ENCODE measurements around the gene DENND4C.
A peak's percentile ranks its signal among the peaks of the same experiment; 100 is the strongest.
"Not testable (repeated sequence)": the region's sequence is repeated elsewhere in the genome, so short reads cannot be mapped to it uniquely, and the experiment has no call there.

Gene DENND4C

DNA sequence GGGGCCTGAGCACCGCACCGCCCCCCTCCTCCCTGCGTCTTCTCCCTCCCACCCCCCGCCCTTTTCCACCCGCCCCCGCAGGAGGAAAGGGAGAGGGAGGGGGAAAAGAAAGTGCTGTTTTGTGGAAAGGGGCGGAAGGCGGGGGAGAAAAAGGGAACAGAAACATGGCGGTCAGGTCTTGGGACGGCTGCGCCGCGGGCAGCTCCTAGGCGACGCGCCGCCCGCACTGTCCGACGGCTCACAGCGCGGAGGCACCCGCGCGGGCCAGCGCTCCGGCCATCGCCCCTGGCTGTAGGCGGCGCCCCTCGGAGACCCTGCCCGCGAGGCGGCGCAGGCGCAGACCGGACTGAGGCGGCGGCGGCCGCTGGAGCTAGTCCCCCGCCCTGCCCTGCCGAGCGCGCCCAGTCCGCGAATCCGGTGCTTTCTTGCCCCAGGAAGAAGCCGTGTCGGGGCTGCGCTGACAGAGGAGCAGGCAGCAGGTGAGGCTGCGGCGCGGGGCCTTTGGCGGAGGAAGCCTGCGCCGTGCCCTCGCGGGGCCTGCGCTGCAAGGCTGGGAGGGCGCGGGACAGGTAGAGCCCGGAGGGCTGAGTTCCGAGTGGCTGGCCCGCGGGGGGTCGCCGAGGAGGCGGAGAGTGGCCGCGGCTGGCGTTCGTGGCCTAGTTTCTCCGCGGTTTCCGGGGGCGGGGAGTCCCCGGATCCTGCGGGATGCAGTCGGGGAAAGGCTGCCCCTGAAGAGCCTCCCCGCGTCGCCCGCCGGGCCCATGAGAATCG, at the start of gene DENND4C:
TSS of gene DENND4C (plus strand) at position 339 of the 771 bp plus-strand sequence. CDS start 45,482 bp downstream, outside the sequence.
- peak; percentile 78 for DNase-seq

DNA sequence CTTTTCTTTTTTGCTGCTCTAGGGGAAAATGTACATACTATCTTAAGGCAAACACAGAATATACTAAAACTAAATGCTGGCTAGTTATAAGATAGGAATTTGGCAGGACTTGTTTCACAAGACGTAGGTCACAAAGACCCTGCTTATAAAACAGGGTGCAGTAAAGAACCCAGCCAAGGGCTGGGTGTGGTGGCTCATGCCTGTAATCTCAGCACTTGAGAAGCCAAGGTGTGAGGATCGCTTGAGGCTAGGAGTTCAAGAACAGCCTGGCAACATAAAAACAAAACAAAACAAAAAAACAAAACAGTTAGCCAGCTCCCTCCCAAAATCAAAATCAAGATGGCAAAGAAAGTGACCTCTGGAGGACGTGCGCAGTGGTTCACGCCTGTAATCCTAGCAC, 49.5 kb upstream of the DENND4C start:
- no peak for DNase-seq

DNA sequence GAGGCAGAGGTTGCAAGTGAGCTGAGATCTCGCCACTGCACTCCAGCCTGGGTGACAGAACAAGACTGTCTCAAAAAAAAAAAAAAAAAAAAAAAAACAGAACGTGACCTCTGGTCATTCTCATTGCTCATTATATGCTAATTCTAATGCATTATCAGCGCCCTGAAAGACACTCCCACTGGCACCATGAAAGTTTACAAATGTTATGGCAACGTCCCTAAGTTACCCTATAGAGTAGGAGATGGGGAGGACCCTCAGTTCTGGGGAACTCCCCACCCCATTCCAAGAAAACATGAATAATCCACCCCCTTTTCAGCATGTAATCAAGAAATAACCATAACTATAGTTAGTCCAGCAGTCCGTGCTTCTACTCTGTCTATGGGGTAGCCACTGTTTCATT, 48.9 kb upstream of the DENND4C start:
- DNase-seq, result no peak

DNA sequence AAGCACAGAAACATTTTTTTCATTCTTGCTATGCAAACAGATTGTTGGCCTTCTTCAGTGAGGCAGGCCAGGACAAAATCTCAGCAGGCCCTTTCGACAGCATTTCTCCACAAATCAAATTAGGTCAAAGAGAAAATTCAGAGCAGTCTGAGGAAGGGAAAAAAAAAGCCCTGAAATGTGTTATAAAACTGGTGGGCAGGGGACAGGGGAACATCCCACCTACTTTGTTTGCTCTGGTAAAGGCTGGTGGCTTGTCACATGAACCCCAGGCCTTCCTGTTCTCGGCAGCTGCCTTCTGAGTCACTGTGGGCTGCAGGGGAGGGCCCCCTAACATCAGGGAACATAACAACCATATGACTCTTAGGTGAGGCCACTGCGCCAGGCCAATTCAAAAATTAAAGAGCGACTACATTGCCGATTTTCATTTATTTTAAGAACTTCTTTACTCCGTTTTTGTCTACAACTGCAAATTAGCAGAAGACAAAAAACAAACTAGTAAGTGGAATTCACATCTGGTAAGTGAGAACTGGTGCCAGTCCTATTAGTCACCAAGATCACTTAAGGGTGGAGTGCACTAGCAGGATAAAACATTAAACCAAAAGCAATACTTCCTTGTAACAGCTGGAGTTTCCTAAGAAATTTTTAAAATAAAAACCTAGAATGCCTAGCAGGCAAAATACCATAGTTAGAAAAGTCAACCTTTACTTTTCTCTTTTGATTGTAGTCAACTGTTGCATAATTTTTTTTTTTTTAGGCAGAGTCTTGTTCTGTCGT, 46.2 kb upstream of the DENND4C start:
- DNase-seq, result no peak

DNA sequence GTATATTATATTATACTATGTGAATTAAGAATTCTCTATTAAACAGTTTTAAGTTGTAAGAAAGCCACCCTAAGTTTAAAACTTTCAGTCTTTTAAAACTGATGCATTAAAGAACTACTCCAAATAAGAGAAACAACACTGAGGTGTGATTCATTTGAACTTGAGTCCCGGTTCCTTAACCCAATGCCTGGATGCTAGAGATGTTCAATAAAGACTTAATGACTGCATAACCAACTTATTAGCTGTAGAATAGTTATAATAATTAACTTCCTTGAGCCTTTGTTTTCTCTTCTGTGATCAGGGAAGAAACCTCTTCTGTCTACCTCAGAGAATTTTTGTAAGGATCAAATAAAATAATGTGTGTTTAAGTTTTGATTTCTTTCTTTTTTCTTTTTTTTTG, 45.3 kb upstream of the DENND4C start:
- no peak for DNase-seq

DNA sequence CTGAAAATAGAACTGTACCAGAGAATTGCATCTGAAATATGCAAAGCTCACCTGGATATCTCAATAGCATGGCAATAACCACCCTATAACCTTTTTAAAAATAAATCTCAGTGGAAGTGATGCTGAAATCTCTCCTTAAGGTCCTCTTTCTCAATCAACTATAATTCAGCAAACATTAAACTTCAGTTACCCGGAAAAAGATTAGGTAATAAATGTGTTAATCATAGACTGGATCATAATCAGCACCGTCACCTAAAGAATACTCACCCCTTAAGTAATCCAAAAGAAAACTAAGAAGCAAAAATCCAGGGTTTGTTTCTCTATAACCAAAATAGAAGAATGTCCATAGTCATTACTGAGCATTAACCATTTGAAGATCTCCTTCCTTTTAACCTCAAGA, 44.3 kb upstream of the DENND4C start:
- DNase-seq, result no peak

DNA sequence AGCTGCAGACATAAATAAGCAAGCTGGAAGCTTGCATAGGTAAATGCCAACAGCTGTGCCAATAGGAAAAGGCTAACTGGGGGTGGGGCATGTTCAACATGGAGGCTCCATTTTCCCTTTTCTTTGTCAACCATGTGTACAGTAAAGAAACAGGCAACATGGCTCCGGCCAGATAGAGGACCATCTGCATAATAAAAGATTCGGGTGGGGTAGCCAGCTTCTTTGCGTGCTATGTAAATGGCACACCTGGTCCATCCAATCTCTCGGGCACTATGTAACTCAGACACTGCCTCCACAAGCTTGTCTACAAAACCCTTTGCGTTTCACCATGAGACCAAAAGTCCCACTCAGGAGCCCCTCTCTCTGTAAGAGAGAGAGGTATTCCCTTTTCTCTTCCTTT, 41.7 kb upstream of the DENND4C start:
- no peak for DNase-seq

DNA sequence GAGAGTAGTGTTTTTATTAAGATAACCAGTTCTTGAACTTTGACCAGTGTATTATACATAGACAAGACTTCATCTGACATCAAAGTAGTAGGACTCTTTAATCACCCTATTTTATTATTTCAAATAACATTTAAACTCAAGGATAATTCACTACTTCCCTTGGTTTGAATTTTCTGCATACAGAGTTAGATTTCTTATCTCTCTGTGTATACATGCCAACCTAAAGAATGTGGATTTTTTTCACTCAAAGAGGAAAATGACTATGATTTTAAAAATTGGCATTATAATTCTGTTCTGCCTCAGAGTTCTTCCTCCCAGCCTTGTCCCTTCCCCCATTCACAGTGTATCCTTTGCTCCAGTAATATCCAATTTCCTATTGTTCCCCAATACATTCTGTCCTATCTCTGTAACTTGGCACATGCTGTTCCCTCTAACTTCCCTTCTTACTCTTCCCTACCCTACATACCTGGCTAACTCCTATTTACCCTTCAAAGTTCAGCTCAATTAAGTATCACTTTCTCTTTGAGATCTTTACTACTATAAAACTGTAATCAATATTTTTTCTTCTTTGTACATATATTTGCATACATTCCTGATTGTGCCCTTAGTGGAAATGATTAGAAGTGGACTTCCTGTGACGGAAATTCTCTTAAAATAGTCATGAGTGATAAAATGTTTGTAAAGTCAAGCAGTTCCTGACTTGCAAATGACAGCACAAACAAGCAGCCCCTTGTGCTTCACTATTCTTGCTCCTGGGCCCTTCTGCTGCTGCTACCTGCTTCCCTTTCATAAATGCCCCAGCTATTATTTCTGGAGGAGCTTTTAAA, 38.1 kb upstream of the DENND4C start:
- no peak for DNase-seq

DNA sequence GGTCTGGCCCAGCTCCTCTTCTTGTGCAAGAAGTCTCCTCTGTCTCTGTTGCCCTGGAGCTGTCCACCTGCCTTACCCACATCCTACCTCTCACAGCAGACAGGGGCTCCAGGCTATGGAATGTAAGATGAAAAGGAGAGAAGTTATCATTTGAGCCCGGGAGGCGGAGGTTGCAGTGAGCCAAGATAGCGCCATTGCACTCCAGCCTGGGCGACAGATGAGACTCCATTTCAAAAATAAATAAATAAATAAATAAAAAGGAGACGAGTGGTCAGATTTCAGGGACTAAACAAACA, 37.5 kb upstream of the DENND4C start:
- no peak for DNase-seq

DNA sequence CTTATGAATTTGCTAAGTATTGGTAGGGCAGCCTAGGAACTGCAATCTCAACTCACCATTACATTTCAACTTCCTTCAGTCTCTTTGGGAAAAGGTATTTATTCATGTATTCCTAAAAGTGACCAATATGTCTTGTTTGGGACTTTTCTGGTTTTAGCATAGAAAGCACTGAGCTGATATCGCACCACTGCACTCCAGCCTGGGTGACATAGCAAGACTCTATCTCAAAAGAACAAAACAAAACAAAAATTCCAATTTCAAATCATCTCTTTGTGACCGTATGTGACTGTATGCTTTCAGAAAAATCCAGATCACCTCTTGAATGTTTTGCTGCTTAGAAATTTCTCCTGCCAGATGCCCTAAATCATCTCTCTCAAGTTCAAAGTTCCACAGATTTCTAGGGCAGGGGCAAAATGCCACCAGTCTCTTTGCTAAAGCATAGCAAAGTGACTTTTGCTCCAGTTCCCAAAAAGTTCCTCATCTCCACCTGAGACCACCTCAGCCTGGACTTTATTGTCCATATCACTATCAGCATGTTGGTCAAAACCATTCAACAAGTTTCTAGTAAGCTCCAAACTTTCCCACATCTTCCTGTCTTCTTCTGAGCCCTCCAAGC, 37.0 kb upstream of the DENND4C start:
- not testable (repeated sequence) for DNase-seq

DNA sequence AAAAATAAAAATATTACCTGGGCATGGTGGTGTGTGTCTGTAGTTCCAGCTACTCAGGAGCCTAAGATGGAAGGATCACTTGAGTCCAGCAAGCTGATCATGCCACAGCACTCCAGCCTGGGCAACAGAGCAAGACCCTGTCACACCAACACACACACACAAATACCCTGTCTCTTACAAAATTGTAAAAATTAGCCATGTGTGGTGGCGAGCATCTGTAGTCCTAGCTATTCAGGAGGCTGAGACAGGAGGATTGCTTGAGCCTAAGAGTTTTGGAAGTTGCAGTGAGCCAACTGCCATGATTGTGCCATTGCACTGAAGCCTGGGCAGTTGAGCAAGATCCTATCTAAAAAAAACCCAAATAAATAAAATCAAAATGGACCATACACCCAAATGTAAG, 32.1 kb upstream of the DENND4C start:
- no peak for DNase-seq

DNA sequence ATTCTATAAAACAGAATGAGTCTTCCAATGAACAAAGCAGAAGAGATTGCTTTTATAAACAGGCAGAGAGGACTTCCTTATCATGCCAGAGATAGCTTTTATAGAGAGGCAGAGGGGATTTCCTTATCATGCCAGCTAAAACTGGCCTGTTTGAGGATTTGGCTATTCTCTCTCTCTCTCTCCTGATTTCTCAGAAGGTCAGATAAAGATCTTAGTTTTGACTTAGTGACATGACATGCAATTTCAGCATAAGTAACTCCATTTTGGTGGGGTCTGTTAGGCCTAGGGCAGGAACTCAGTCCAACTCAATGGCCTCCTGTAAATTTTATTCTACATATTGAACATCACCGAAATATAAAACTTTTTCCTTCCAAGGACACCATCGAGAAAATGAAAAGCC, 31.5 kb upstream of the DENND4C start:
- no peak for DNase-seq

DNA sequence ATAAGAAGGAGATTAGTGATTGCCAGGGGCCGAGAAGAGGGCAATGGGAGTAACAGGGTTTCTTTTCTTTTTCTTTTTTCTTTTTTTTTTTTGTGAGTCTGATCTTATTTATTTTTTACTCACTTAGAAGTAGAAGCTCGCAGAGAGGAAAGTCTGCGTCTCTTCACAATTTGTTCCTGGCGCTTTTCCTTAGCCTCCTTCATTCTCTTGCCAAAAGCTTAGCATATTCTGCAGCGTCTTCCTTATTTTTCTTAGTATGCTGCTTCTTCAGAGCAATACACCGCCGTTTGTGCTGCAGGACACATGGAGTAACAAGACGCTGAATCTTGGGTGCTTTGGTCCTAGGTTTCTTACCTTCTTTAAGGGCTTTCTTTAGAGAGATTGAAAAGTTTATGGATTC, 30.3 kb upstream of the DENND4C start:
- no peak for DNase-seq

DNA sequence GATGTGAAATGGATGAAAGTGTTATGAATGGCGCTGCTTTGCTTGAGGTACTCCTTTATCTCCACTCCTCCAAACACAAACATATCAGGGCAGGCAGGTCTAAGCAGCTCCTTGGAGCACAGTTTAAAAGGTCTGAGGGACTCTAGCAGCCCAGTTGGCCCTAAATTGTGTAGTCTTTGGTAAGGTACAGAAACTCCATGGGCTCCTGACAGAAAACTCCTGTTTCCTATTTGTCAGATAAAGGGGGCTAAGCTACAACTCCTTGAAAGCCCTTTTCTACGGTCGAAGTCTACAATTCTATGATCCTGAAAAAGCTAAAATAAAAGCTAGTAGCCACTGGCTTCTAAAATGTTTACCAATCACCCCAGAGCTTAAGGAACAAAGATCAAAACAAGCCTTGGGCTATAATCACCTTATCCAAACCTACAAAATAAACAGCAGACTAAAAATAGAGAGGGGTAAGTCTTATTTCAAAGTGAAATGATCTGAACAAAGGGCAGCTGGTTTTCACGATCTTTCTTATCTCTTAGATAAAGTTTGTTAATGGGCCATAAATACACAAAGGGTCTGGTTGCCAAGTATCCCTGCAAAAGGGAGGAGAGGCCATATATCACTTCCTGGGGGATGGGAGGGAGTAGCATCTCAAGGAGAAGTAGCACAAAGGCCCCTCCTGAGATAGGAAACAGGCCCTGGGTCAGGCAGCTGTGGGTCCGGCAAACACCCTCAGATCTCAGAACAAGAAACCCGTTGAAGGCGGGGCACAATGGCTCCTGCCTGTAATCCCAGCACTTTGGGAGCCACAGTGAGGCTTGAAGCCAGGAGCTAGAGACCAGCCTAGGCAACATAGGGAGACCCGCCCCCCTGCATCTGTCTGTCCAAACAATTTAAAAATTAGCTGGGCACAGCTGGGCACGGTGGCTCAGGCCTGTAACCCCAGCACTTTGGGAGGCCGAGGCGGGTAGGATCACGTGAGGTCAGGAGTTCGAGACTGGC, 28.3 kb upstream of the DENND4C start:
- DNase-seq, result peak; percentile 43

DNA sequence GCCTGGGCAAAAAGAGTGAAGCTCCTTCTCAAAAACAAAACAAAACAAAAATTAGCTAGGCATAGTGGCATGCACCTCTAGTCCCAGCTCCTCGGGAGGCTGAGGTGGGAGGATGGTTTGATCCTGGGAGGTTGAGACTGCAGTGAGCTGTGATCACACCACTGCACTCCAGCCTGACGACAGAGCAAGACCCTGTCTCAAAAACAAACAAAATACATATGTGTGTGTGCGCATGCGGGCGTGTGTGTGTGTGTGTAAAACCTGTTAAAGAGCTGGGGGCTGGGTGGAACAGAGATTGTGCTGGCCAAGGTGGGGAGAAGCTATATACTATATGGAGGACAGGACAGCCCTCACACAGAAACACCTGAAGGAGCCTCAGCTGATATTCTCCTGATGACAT, 27.4 kb upstream of the DENND4C start:
- DNase-seq, result no peak

DNA sequence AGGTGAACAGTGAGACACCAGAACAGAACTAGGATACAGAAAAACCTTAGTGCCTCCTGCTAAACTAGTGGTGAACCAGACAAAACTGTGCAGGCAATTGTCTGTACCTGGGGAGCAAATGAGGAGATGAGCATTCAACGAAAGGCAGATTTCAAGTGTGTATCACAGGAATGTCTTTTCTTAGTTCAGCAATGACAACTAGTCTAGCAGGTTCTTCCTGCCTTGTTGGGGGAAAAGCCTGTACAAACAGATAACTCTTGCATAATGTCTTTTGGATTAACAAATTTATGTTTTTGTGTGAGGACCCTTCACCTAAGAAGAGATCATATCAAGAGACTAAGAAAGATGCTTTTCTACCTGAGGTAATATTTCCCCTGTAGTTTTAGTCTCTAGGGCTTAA, 21.8 kb upstream of the DENND4C start:
- no peak for DNase-seq

DNA sequence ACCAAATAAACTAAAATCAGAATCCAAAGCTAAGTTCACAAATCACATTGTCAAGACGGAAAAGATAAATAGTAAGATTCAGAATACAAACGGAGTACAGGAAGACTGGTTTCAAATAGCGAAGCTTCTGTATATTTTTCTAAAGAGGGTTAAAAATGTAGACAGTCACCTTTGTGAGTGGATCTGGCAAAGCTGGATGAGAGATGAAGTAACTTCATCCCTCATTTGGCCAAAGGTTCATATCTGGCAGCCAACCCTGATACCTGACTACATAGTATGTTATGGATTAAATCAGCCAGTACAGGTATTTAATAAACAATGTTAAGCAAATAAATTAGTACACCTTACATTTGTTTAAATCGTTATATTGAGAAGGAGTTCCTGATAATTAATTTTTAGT, 21.3 kb upstream of the DENND4C start:
- DNase-seq, result no peak

DNA sequence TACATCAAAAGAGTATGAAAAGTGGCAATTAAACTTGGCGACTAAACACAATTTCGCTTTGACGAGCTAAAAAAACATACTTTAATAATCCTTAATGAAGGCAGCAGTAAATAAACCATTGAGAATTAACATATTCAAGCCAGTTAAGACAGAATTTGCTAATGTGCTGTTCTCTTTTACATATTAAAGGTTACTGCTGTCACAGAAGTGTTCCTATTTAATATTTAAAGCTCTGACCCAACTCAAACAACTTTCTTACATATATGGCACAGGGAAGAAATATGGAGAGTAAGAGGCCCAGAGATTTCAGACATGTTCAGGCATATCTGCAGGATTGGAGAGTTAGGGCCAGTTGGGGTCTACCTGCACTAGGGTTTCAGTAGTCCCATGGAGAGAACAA, 16.7 kb upstream of the DENND4C start:
- no peak for DNase-seq

DNA sequence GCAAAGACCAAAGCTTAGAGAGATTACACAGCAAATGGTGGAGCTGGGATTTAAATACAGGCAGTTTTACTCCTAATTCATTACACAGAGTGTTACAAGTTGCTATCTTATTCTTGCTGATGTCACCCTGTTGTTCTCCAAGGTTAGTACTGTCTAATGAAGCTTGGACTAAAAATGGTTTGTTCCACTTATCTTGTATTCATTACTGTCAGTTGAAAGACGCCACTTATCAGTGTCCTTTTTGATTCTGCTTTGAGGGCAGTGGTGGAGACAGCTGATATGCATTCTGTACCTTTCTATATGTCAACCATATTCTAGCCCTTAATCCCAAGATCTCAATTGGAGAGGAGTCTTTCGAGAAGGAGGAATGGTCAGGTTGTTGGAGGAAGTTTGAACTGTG, 14.0 kb upstream of the DENND4C start:
- DNase-seq, result no peak

DNA sequence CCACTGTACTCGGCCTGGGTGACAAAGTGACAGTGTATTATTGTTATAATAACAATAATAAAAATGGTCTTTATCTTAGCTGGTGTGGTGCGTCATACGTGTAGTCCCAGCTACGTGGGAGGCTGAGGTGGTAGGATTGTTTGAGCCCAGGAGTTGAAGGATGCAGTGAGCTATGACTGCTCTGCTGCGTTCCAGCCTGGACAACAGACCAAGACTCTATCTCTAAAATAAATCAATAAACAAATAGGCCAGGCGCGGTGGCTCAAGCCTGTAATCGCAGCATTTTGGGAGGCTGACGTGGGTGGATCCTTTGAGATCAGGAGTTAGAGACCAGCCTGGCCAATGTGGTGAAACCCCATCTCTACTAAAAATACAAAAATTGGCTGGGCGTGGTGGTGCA, 9.2 kb upstream of the DENND4C start:
- DNase-seq, result no peak

DNA sequence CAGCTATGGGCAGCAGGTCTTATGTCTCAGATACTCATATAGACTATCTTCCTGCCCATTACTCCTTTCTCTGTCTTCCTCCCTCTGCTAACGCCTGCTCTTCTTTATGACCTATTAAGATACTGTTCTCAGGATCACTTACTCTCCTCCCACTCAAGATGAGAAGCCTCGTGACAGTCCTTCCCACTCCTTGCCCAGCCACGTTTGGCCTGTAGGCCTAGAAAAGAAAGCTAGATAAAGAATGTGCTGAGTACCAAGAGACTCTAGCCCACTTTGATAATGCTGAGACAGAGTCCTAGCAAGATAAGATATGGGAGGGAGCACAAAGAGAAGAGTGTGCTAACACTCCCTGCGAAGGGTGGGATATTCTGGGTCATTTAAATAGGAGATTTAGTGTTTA, 6.8 kb upstream of the DENND4C start:
- DNase-seq, result no peak

DNA sequence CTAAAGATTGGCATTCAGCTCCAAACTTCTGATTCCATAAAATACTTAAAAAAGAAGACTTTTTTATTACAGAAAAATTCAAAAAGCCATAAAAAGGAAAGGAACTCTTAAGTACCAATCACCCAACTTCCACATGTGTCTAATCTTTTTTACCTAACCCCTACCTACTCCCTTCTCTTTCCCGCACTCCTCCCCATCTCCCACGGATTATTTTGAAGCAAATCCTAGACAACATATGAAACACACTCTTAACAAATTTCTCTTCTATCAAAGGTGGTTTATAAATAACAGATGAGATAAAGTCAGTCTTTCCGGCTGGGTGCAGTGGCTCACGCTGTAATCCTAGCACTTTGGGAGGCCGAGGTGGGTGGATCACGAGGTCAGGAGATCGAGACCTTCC, 5.9 kb upstream of the DENND4C start:
- DNase-seq, result no peak
